B cell (primary cell): Measurements from ENCODE around the gene C10orf143. TPM values are rescaled to one million over a fixed set of nuclear protein-coding genes. Genes with fewer than 3 reads are reported as not detected.

ENCODE experiments used
- ATAC-seq: fragments of 200-7000 bp; cut with Tn5 transposase; one replicate; pipeline ENCODE4 v1.10.0; 2021; ENCODE audit warnings: low read depth, mild to moderate bottlenecking, moderate number of reproducible peaks, moderate library complexity
- CTCF ChIA-PET: fragments of 350-600 bp; sonication (Branson Sonifier 250); formaldehyde crosslinking; loops from one replicate; lab custom pipeline; 2021; ENCODE audit warnings: antibody characterized with exemption, inconsistent platforms; lab: Charles Lee
- POLR2A ChIA-PET: fragments of 350-600 bp; sonication (Branson Sonifier 250); formaldehyde crosslinking; loops from one replicate; lab custom pipeline; 2021; ENCODE audit warnings: antibody characterized with exemption; lab: Charles Lee
- DNase-seq: peaks from one replicate; pipeline ENCODE4 v3.0.0; 2013
- H2AFZ ChIP-seq: 2 replicates; pipeline ENCODE4 v1.6.1; 2012; ENCODE audit warnings: mild to moderate bottlenecking, low read depth, low read length; ENCODE audit not compliant: insufficient read depth, poor library complexity, severe bottlenecking
- H3K27ac ChIP-seq, 2 donors: 1 replicate in 1 of 2; 2 replicates in 1 of 2; pipeline ENCODE4 v1.5.1; 2012 to 2013; ENCODE audit warnings: low read length in 2 of 2, mild to moderate bottlenecking in 2 of 2, moderate library complexity in 1 of 2
- H3K27me3 ChIP-seq, 4 experiments: fragments of 200-600 bp in 1 of 4; sonication (generic) in 1 of 4; replicated peaks in 1 of 4; 1 replicate in 2 of 4; 2 replicates in 2 of 4; pipeline versions ENCODE4 v1.6.1 to v1.7.0; 2013 to 2016; ENCODE audit warnings: low read length in 3 of 4, mild to moderate bottlenecking in 2 of 4, mixed read lengths in 1 of 4, moderate library complexity in 1 of 4; ENCODE audit not compliant: insufficient read depth in 4 of 4, control insufficient read depth in 3 of 4; ENCODE audit errors: control extremely low read depth in 1 of 4
- H3K36me3 ChIP-seq, 2 experiments: replicated peaks in 1 of 2; 1 replicate in 1 of 2; 2 replicates in 1 of 2; pipeline versions ENCODE4 v1.6.1 to v1.7.1; 2013; ENCODE audit warnings: low read length in 1 of 2; ENCODE audit not compliant: insufficient read depth in 2 of 2, control insufficient read depth in 1 of 2; ENCODE audit errors: control extremely low read depth in 1 of 2, extremely low read depth in 1 of 2
- H3K4me1 ChIP-seq, 2 donors: fragments of 200-600 bp in 1 of 2; sonication (generic) in 1 of 2; 1 replicate in 1 of 2; 2 replicates in 1 of 2; pipeline versions ENCODE4 v1.5.1 to v1.6.1; 2013 to 2017; ENCODE audit warnings: low read length in 2 of 2; ENCODE audit not compliant: control insufficient read depth in 2 of 2, insufficient read depth in 2 of 2
- H3K4me2 ChIP-seq: replicated peaks from 2 replicates; pipeline ENCODE3; 2012; ENCODE audit warnings: mild to moderate bottlenecking, low read depth, low read length; ENCODE audit not compliant: poor library complexity, severe bottlenecking
- H3K4me3 ChIP-seq, 5 experiments: fragments of 200-600 bp in 1 of 5; sonication (generic) in 1 of 5; 1 replicate in 3 of 5; 2 replicates in 2 of 5; pipeline versions ENCODE4 v1.5.1 to v1.7.0; 2011 to 2016; ENCODE audit warnings: low read length in 4 of 5, mild to moderate bottlenecking in 4 of 5, low read depth in 2 of 5, control low read depth in 1 of 5, moderate library complexity in 1 of 5; ENCODE audit not compliant: insufficient read depth in 1 of 5; ENCODE audit errors: control extremely low read depth in 1 of 5, extremely low read depth in 1 of 5
- H3K79me2 ChIP-seq: fragments of 200-600 bp; sonication (generic); one replicate; pipeline ENCODE4 v1.6.0; 2016; ENCODE audit warnings: low read length; ENCODE audit not compliant: control insufficient read depth, insufficient read depth
- H3K9ac ChIP-seq: fragments of 200-600 bp; sonication (generic); 2 replicates; pipeline ENCODE4 v1.6.1; 2017; ENCODE audit warnings: mild to moderate bottlenecking, low read length, moderate library complexity
- H3K9me3 ChIP-seq, 3 donors: one replicate each; pipeline versions ENCODE4 v1.6.1 to v1.7.1; 2013; ENCODE audit warnings: low read length in 2 of 3; ENCODE audit not compliant: control insufficient read depth in 2 of 3, insufficient read depth in 1 of 3; ENCODE audit errors: control extremely low read depth in 1 of 3
- H4K20me1 ChIP-seq: 2 replicates; pipeline ENCODE4 v1.6.0; 2012; ENCODE audit warnings: mild to moderate bottlenecking, low read length; ENCODE audit not compliant: insufficient read depth, control insufficient read depth, poor library complexity, severe bottlenecking
- H3K27ac Mint-ChIP-seq: one replicate; pipeline ENCODE4 v1.8.0; 2021; ENCODE audit warnings: mixed read lengths
- H3K27me3 Mint-ChIP-seq: one replicate; pipeline ENCODE4 v1.8.0; 2021; ENCODE audit warnings: mixed read lengths
- H3K4me1 Mint-ChIP-seq: one replicate; pipeline ENCODE4 v1.8.0; 2021; ENCODE audit warnings: mixed read lengths
- H3K4me3 Mint-ChIP-seq: one replicate; pipeline ENCODE4 v1.8.0; 2021; ENCODE audit warnings: mixed read lengths
- H3K9me3 Mint-ChIP-seq: one replicate; pipeline ENCODE4 v1.8.0; 2022; ENCODE audit warnings: mixed read lengths; ENCODE audit not compliant: insufficient read depth
- EZH2 ChIP-seq: IDR thresholded peaks from 2 replicates; pipeline ENCODE4 v1.6.1; 2012; ENCODE audit warnings: borderline replicate concordance, low read depth, mild to moderate bottlenecking, moderate library complexity, low read length; ENCODE audit not compliant: insufficient read depth, poor library complexity, severe bottlenecking
- WGBS: methylation state at CpG from one replicate; pipeline ENCODE4 v1.1.5; 2013; ENCODE audit warnings: missing lambda C conversion rate; ENCODE audit not compliant: insufficient coverage; 5-methylcytosine and 5-hydroxymethylcytosine counted together
- intact Hi-C: fragments of 100-400 bp; cut with micrococcal nuclease; formaldehyde crosslinking; loops from one replicate; pipeline ENCODE4 v1.10.0; 2022
- polyA plus RNA-seq: library from polyadenylated mRNA; depleted of rRNA; stranded (reverse); fragments of >200 nt; gene quantifications from 2 replicates; pipeline ENCODE4 v1.2.3, GENCODE V29; 2012
- total RNA-seq, 2 donors: library from RNA; stranded (reverse); fragments of 120-200 nt in 1 of 2; gene quantifications; 1 replicate in 1 of 2; 2 replicates in 1 of 2; pipeline versions ENCODE4 v1.2.3 to v1.2.4, GENCODE V29; 2013 to 2022
- TF ChIP-seq, protein P1 (sequence below): fragments of 200-600 bp; IDR thresholded peaks from one replicate; pipeline ENCODE4 v1.8.0; 2022; ENCODE audit warnings: antibody characterized with exemption, mild to moderate bottlenecking

Gene C10orf143
- total and polyA plus RNA-seq, 2 donors (not counting 1 experiment from before 2014, with no cell fraction given): 9.1 to 12.8 TPM

DNA sequence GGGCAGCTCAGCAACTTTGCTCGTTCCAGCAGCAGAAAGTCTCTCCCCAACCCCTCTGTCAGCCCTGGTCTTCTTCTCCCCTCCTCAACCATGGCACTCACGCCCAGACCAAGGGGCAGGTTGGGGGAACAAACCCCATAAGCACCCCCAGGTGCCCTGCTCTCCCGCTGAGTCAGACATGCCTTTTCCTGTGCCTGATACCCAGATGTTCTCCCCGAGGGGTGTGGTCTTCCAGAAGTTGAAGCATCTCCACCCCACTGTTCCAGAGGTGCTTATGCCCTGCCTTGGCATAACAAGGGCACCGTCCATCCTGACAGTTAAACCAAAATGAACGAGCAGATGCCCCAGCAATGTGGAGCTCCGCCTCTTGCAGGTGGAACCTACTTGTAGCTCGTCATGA lies 67.1 kb downstream of the C10orf143 start:
- Histone ChIP-seq H3K9ac (no peak overlapping the region), H4K20me1 (no peaks in the 10 kb centered on the region), H3K4me3 (no peak overlapping the region), H2AFZ (no peak overlapping the region), H3K79me2 (no peaks in the 10 kb centered on the region), H3K27ac (no peak overlapping the region), H3K4me2 (no peak overlapping the region), H3K9me3 (peaks cover 0 to 7% (median 0%) of the 10 kb centered on the region in 3 donors), H3K36me3 (no peaks in the 10 kb centered on the region), H3K4me1 (no peaks in the 10 kb centered on the region), H3K27me3 (peaks cover 0 to 4% (median 0%) of the 10 kb centered on the region in 4 experiments)
- ChIA-PET CTCF (no interaction called here), POLR2A (no interaction called here)
- TF ChIP-seq, protein P1, sequence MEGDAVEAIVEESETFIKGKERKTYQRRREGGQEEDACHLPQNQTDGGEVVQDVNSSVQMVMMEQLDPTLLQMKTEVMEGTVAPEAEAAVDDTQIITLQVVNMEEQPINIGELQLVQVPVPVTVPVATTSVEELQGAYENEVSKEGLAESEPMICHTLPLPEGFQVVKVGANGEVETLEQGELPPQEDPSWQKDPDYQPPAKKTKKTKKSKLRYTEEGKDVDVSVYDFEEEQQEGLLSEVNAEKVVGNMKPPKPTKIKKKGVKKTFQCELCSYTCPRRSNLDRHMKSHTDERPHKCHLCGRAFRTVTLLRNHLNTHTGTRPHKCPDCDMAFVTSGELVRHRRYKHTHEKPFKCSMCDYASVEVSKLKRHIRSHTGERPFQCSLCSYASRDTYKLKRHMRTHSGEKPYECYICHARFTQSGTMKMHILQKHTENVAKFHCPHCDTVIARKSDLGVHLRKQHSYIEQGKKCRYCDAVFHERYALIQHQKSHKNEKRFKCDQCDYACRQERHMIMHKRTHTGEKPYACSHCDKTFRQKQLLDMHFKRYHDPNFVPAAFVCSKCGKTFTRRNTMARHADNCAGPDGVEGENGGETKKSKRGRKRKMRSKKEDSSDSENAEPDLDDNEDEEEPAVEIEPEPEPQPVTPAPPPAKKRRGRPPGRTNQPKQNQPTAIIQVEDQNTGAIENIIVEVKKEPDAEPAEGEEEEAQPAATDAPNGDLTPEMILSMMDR: no peak
- TF ChIP-seq EZH2: no peak
- H3K27me3 Mint-ChIP-seq: peaks cover 15% of the 10 kb centered on the region
- H3K9me3 Mint-ChIP-seq: no peaks in the 10 kb centered on the region
- H3K4me3 Mint-ChIP-seq: no peak overlapping the region
- H3K27ac Mint-ChIP-seq: no peak overlapping the region
- intact Hi-C loops: no loop called here
- ATAC-seq (no peak), DNase-seq (no peak)
- WGBS: 65% methylated on average over 7 of the region's 8 CpGs
- no peaks in the 10 kb centered on the region for H3K4me1 Mint-ChIP-seq

DNA sequence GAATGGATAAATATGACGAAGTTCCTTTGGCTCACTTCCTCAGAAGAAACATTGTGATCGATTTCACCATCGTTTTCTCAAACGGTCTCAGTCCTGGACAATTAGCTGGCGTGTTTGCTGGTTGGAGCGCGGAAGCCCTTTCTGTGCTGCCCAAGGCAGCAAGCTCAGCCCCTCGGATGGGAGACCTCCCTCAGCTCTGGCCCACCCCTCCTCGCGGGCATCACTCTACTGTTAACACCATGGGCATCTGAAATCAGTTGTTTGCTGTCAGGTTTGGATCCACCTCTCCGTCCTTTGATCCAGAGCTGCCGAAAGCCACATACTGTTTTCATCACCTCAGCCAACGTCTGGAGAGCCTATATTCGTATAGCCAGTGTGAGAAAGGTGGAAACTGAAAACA lies 68.2 kb downstream of the C10orf143 start:
- ChIA-PET CTCF (no interaction called here), POLR2A (no interaction called here)
- Histone ChIP-seq H3K4me3 (no peak overlapping the region), H3K9me3 (peaks cover 0 to 7% (median 0%) of the 10 kb centered on the region in 3 donors), H3K36me3 (no peaks in the 10 kb centered on the region), H3K4me2 (no peak overlapping the region), H3K27me3 (peaks cover 0 to 4% (median 0%) of the 10 kb centered on the region in 4 experiments), H2AFZ (no peak overlapping the region), H3K4me1 (no peaks in the 10 kb centered on the region), H3K27ac (no peak overlapping the region), H4K20me1 (no peaks in the 10 kb centered on the region), H3K9ac (no peak overlapping the region), H3K79me2 (no peaks in the 10 kb centered on the region)
- Mint-ChIP-seq H3K9me3 (no peaks in the 10 kb centered on the region), H3K27me3 (peaks cover 21% of the 10 kb centered on the region), H3K4me3 (no peak overlapping the region), H3K4me1 (no peaks in the 10 kb centered on the region), H3K27ac (no peak overlapping the region)
- intact Hi-C loops: no loop called here
- DNase-seq (no peak), ATAC-seq (no peak)
- TF ChIP-seq, protein P1: no peak
- TF ChIP-seq EZH2: no peak
- 65% methylated on average over 11 of the region's 14 CpGs for WGBS
